Dendritic cell treated with granulocyte-macrophage colony-stimulating factor and Interleukin-4, amounts not matched to agents 40 ng/mL and 50 ng/mL, for 4 days (primary cell): ENCODE results near the gene AATK.

Experiments
- H3K27ac Mint-ChIP-seq: one replicate; pipeline ENCODE4 v1.8.0; 2022; ENCODE audit warnings: mild to moderate bottlenecking, mixed read lengths
- H3K27me3 Mint-ChIP-seq: one replicate; pipeline ENCODE4 v1.8.0; 2022; ENCODE audit warnings: mild to moderate bottlenecking, mixed read lengths
- H3K36me3 Mint-ChIP-seq: one replicate; pipeline ENCODE4 v1.8.0; 2022; ENCODE audit warnings: low read depth, mixed read lengths
- H3K4me1 Mint-ChIP-seq: one replicate; pipeline ENCODE4 v1.8.0; 2022; ENCODE audit warnings: low read depth, mixed read lengths
- H3K4me3 Mint-ChIP-seq: one replicate; pipeline ENCODE4 v1.8.0; 2022; ENCODE audit warnings: mild to moderate bottlenecking, moderate library complexity, mixed read lengths
- H3K9me3 Mint-ChIP-seq: one replicate; pipeline ENCODE4 v1.8.0; 2022; ENCODE audit warnings: mixed read lengths
- intact Hi-C: fragments of 100-400 bp; cut with micrococcal nuclease; formaldehyde crosslinking; loops from one replicate; pipeline ENCODE4 v1.15.0; 2022

AATK gene

DNA sequence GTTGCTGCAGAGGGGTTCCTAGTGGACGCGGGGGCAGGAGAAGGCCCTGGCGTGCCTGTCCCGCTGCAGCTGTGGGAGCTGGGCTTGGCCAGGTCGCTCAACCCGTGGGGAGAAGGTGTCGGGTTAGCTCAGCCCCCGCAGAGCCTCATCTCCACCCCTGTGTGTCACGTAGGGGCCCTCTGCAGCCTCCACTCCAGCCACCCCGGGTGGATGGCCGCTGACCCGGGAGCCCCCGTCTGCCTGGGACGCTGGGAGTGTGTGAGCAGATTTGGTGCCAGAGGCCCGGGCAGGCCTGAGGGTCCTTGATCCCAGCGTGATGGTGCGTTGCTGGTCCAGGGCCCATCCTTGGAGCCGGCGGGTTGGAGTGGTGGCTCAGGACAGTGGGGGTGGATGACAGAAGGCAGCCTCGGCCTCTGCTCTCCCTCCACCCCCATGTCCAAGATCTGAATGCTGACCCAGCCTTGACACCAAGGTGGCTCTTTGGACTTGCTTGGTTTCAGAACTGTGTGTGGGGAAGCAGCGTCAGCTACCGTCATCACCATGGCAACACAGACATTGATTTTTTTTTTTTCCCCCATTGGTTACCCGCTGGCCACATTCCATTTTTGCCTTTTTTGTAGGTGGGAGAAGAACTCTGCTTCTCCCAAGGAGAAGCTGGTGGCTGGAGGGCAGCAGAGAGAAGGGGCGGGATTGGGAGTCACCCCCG, 95.3 kb downstream of the AATK start:
- peaks cover 2% of the 10 kb centered on the region for H3K27me3 Mint-ChIP-seq
- H3K27ac Mint-ChIP-seq: no peak overlapping the region
- H3K9me3 Mint-ChIP-seq: no peaks in the 10 kb centered on the region

DNA sequence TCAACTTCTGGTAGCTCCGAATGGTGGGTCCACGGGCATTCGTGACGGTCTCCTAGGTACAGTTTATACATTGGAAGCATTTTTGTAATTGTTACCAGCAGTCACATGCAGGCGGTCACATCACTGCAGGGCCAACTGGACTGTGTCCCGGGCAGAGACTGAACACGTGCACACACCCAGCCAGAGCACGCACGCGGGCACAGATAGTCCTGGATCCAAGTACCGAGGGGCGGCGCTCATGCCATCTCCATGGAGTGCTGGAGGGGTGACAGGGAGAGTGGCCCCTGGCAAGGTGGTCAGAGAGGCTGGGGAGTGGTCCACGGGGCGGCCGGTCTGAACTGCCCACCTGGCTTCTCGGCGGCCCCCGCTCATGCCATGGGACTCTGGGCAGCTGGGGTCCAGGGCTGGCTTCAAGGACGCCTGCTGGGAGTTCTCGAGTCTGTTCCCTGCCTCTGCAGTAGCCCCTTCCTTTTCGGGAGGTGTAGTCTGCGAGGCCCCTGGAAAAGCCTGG, 96.8 kb downstream of the AATK start:
- H3K9me3 Mint-ChIP-seq: no peaks in the 10 kb centered on the region
- H3K27me3 Mint-ChIP-seq: peaks cover 2% of the 10 kb centered on the region
- peaks cover 93% of the 10 kb centered on the region for H3K36me3 Mint-ChIP-seq
- intact Hi-C loops: no loop called here
- H3K4me1 Mint-ChIP-seq: peaks cover 22% of the 10 kb centered on the region
- H3K27ac Mint-ChIP-seq: no peak overlapping the region
- no peak overlapping the region for H3K4me3 Mint-ChIP-seq

More for the DNA sequence above, 95.3 kb downstream of the AATK start:
- peaks cover 91% of the 10 kb centered on the region for H3K36me3 Mint-ChIP-seq
- peaks cover 17% of the 10 kb centered on the region for H3K4me1 Mint-ChIP-seq
- intact Hi-C loops: no loop called here
- H3K4me3 Mint-ChIP-seq: no peak overlapping the region

DNA sequence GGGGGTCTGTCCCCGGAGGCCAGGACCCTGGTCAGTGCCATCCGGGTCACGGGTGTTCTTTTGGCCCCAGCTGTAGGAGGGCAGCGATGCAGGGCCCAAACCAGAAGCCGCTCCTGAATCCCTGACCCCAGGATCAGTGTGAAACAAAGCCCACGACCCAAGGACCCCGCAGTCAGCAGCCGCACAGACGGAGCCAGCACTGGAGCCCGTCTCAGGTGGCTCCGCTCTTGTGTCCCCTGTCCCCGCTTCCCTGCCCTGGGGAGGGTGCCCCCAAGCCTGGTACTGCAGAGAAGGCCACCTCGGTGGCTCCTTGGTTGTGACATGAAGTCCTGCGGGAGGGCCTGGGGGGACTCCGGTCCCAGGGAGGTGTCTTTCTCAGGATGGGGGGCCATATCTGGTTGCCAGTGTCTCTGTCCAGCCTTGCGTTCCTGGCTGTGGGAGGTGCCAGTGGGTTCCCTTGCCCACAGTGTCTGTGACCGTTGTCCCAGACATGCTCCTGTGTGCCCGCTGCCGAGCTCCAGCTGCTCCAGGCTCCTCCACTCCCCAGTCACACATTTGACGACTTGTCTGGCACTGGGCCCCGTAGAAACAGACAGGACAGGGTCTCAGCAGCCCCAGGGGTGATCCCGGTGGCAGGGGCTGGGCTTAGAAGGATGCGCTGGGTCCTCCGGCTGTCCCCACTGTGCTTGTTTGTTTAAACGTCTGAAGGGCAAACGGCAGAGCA, 97.4 kb downstream of the AATK start:
- no peaks in the 10 kb centered on the region for H3K9me3 Mint-ChIP-seq
- H3K4me1 Mint-ChIP-seq: peaks cover 22% of the 10 kb centered on the region
- H3K27me3 Mint-ChIP-seq: peaks cover 2% of the 10 kb centered on the region
- H3K36me3 Mint-ChIP-seq: peaks cover 93% of the 10 kb centered on the region
- no peak overlapping the region for H3K4me3 Mint-ChIP-seq
- no peak overlapping the region for H3K27ac Mint-ChIP-seq
- intact Hi-C loops: no loop called here

DNA sequence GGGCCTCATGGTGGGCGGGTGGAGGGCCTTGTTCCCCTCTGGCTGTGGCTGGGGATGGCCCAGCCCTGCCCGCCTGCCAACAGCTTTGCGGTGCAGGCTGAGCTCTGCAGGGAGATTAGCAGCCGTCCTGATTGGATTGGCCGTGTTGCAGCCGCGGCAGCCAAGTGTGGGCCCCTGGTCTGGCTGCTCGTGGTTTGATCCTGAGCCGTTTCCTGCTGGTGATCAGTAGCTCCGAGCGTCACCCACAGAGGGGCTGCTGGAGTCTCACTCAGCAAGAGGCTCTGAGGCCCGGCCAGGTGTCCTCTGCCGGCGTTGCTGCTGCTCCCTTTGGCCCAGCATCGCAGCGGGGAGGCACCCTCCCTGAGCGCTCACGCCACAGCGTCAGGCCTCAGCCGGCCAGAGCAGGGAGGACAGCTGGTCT, 98.6 kb downstream of the AATK start:
- H3K4me3 Mint-ChIP-seq: no peak overlapping the region
- peaks cover 34% of the 10 kb centered on the region for H3K4me1 Mint-ChIP-seq
- peaks cover 93% of the 10 kb centered on the region for H3K36me3 Mint-ChIP-seq
- no peaks in the 10 kb centered on the region for H3K27me3 Mint-ChIP-seq
- intact Hi-C loops: no loop called here
- no peak overlapping the region for H3K27ac Mint-ChIP-seq
- H3K9me3 Mint-ChIP-seq: no peaks in the 10 kb centered on the region
